Right atrium auricular region (tissue), 2 donors: ENCODE measurements around the gene TSPAN9. TPM values are rescaled to one million over a fixed set of nuclear protein-coding genes. Genes with fewer than 3 reads are reported as not detected.

Source experiments
- DNase-seq: peaks from one replicate; pipeline ENCODE4 v3.0.0-alpha.2; 2019; ENCODE audit warnings: low spot score
- H3K27ac ChIP-seq, 2 donors: fragments of 200-600 bp; sonication (generic); 1 replicate in 1 of 2; 2 replicates in 1 of 2; pipeline ENCODE4 v1.5.1; 2016 to 2019
- H3K27me3 ChIP-seq, 2 donors: fragments of 200-600 bp; sonication (generic); one replicate each; pipeline versions ENCODE4 v1.5.1 to v1.6.0; 2017 to 2019
- H3K36me3 ChIP-seq: fragments of 200-600 bp; sonication (generic); one replicate; pipeline ENCODE4 v1.5.1; 2016
- H3K4me1 ChIP-seq, 2 donors: fragments of 200-600 bp; sonication (generic); one replicate each; pipeline versions ENCODE4 v1.5.1 to v1.6.0; 2017 to 2019
- H3K4me3 ChIP-seq, 2 donors: fragments of 200-600 bp; sonication (generic); 1 replicate in 1 of 2; 2 replicates in 1 of 2; pipeline ENCODE4 v1.5.1; 2017 to 2019; ENCODE audit warnings: mild to moderate bottlenecking in 1 of 2, moderate library complexity in 1 of 2
- H3K9me3 ChIP-seq, 2 donors: fragments of 200-600 bp; sonication (generic); one replicate each; pipeline ENCODE4 v1.5.1; 2019
- total RNA-seq, 2 donors: library from RNA; depleted of rRNA; stranded (reverse); fragments of >200 nt; gene quantifications; one replicate each; pipeline ENCODE4 v1.1.0, GENCODE V29; 2016
- TF ChIP-seq, protein P1 (sequence below), 2 donors: fragments of 200-600 bp; sonication (generic); IDR thresholded peaks; one replicate each; pipeline ENCODE4 v1.5.1; 2019; ENCODE audit warnings: antibody characterized with exemption in 2 of 2

Gene TSPAN9
- total RNA-seq, 2 donors from 2014 or later = 103 to 185 TPM

DNA sequence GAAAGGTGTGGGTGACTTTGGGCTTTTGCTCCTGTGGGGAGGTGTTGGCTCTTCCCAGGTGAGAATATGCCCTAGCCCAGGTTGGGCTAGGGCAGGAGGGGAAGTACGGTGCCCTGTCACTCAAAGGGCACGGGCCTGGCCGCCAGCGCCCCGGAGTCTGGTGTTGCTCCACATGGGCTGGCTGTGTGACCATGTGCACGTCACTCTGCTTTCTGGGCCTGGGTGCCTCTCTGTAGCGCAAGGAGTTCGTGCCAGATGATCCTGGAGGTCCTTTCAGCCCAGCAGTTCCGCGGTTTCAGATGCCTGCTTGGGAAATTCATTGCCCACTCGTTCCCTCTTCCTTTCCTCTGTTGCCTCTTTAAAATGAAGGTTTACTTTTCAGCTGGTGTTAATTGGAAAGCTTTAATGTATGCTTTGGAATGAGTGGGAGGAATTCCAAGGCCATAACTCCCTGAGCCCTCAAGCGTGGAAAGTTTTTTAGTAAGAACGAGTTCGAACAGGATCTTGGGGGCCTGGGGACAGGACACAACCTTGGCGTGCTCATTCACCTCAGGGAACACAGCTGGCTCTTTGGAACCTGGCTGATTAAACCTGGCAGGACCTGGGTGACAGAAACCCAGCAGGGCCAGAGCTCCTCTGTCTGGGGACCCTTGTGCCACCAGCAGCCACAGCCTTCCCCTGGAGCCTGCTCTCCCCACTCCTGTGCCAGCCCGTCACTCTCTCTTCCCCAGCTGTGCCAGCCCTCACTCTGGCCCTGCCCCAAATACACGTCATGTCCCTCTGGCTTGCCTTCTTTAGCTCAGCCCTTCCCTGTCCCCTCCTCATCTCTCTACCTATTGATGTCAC is 42.8 kb downstream of the TSPAN9 start:
- H3K27me3 ChIP-seq = no peaks in the 10 kb centered on the region
- TF ChIP-seq, protein P1, sequence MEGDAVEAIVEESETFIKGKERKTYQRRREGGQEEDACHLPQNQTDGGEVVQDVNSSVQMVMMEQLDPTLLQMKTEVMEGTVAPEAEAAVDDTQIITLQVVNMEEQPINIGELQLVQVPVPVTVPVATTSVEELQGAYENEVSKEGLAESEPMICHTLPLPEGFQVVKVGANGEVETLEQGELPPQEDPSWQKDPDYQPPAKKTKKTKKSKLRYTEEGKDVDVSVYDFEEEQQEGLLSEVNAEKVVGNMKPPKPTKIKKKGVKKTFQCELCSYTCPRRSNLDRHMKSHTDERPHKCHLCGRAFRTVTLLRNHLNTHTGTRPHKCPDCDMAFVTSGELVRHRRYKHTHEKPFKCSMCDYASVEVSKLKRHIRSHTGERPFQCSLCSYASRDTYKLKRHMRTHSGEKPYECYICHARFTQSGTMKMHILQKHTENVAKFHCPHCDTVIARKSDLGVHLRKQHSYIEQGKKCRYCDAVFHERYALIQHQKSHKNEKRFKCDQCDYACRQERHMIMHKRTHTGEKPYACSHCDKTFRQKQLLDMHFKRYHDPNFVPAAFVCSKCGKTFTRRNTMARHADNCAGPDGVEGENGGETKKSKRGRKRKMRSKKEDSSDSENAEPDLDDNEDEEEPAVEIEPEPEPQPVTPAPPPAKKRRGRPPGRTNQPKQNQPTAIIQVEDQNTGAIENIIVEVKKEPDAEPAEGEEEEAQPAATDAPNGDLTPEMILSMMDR (IDR thresholded peaks at IDR 0.05) = no peak
- H3K36me3 ChIP-seq = no peaks in the 10 kb centered on the region
- no peaks in the 10 kb centered on the region for H3K9me3 ChIP-seq
- no peak overlapping the region for H3K4me3 ChIP-seq
- peaks cover 0 to 80% of the 10 kb centered on the region in 2 donors for H3K4me1 ChIP-seq
- DNase-seq = no peak
- H3K27ac ChIP-seq = peak overlapping the region; percentile 86

DNA sequence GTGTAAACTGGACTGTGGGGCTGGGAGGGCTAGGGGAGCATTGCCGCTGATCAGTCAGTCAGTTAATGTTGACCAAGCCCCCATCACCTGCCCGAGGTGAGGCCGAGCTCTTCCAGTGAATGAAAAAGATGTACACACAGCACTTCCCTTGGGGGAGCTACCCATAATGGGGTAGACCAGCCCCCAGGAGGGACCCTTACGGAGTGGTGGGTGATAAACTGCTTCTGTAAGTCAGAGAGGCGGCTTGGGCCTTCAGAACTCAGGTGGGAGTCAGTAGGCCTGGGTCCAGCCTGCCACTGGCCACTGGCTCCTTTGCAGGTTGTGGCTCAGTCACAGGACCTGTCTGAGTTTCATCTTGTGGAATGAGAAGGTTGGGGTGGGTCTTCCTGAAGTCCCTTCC is 43.5 kb downstream of the TSPAN9 start:
- H3K36me3 ChIP-seq = no peaks in the 10 kb centered on the region
- H3K9me3 ChIP-seq = peaks cover 0 to 6% of the 10 kb centered on the region in 2 donors
- H3K27ac ChIP-seq = peak overlapping the region; percentile 86
- no peaks in the 10 kb centered on the region for H3K27me3 ChIP-seq
- H3K4me3 ChIP-seq = no peak overlapping the region
- peaks cover 0 to 80% of the 10 kb centered on the region in 2 donors for H3K4me1 ChIP-seq
- DNase-seq = no peak
- TF ChIP-seq, protein P1 (IDR thresholded peaks at IDR 0.05) = no peak

DNA sequence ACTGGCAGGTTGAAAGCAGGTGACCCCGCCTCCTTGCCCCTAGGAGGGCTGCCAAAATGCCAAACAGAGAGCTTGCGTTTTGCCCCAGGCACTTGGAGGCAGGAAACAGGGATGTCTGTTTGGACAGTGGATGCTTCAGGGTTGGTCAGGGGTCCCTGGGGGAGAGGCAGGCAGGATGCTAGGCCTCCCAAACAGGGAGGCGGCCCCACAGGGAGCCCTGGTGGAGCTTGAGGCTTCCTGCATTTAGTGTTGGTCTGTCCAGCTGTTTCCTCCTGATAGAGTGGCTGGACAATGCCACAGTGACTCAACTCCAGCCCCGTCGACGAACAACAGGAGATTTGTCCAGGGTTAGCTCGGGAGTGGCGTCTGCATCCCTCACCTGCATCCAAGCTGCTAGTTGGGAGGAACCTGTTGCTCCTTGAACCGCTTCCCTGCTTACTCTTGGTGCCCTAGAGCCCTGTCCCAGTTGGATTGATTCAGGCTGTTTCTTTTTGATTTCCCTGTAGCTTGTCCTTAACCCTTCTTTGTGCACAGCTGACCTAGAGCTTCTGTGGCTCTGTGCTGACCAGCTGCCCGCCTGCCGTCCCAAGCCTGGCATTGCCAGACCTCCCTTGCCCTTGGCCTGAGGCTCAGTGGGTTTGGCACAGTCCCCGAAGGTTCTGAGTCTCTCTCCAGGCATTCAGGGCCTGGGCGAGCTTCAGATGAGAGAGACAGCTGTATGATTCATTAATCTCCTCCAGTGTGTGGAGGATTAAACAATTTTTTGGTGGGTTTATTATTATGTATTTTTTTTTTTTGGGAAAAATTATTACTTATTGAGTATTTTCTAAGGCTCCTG is 45.9 kb downstream of the TSPAN9 start:
- Histone ChIP-seq H3K4me3 (no peak overlapping the region), H3K9me3 (peaks cover 0 to 6% of the 10 kb centered on the region in 2 donors), H3K27ac (peak overlapping the region; percentile 86), H3K36me3 (no peaks in the 10 kb centered on the region), H3K4me1 (peaks cover 0 to 56% of the 10 kb centered on the region in 2 donors), H3K27me3 (no peaks in the 10 kb centered on the region)
- DNase-seq = peak; percentile 71
- TF ChIP-seq, protein P1 (IDR thresholded peaks at IDR 0.05) = no peak

DNA sequence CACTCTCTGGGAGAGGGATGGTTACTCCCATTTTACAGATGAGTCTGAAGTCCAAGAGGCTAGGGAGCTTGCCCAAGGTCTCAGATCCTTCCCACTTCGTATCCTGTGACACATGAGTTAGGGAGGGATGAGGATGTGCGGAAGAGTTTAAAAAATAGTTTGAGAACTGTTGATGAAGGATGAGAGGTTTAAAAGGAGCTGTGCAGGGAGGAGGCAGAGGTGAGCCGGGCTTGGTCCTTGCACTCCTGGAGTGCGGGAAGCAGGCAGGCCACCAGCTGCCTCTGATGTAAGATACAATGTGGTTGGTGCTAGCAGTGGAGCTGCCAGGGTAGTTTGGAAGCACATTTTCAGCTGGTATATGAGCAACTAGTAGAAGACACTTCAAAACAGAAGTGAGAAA is 46.5 kb downstream of the TSPAN9 start:
- Histone ChIP-seq H3K4me1 (peaks cover 0 to 50% of the 10 kb centered on the region in 2 donors), H3K4me3 (no peak overlapping the region), H3K9me3 (peaks cover 0 to 6% of the 10 kb centered on the region in 2 donors), H3K27me3 (no peaks in the 10 kb centered on the region), H3K27ac (peak overlapping the region; percentile 86), H3K36me3 (no peaks in the 10 kb centered on the region)
- DNase-seq = no peak
- TF ChIP-seq, protein P1 (IDR thresholded peaks at IDR 0.05) = no peak

DNA sequence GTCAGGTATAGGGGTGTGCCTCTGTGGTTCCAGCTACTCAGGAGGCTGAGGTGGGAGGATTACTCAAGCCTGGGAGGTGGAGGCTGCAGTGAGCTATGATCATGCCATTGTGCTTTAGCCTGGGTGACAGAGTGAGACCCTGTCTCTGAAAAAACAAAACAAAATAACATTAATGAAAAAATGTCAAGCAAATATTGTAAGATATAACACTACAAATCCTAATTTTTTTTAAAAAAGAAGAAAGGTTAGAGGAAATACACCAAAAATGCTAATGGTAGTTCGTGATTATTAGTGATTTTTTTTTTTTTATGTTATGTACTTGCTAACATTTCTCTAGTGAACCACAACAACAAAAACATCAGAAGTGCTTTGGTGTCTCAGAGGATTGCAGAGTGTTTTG is 47.7 kb downstream of the TSPAN9 start:
- DNase-seq = no peak
- TF ChIP-seq, protein P1 (IDR thresholded peaks at IDR 0.05) = no peak
- Histone ChIP-seq H3K27me3 (no peaks in the 10 kb centered on the region), H3K36me3 (no peaks in the 10 kb centered on the region), H3K9me3 (peaks cover 0 to 6% of the 10 kb centered on the region in 2 donors), H3K4me1 (peaks cover 0 to 49% of the 10 kb centered on the region in 2 donors), H3K4me3 (no peak overlapping the region), H3K27ac (no peak overlapping the region)
